Sigmoid colon (tissue), 4 donors: ENCODE measurements around the gene LPCAT4.

Experiments used
- POLR2AphosphoS5 ChIP-seq, 4 donors: sonication (generic); formaldehyde crosslinking; IDR thresholded peaks; one replicate each; pipeline ENCODE4 v1.6.1; 2017; ENCODE audit warnings: antibody characterized with exemption in 4 of 4
- TF ChIP-seq, protein P1 (sequence below), 4 experiments: fragments of 450-650 bp in 3 of 4; fragments of 200-600 bp in 1 of 4; IDR thresholded peaks; one replicate each; pipeline ENCODE4 v1.5.1; 2016 to 2019; ENCODE audit warnings: antibody characterized with exemption in 4 of 4, mild to moderate bottlenecking in 3 of 4, moderate library complexity in 2 of 4

DNA sequence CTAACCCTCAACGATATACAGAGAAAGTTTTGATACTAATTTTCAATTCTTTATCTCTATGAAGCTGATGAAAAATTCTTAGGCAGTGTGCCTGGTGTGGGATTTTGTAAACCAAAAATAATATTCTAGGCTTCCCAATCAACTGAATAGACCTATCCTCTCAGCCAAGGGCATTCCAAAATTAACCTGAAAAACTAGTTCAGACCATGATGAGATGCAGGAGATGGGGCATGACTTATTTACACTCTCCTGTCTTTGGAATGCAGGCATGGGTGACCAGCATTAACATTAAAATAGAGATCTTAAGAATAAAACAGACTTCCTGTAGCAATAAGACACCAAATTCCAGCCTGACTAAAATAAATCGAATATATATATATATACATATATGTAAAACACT lies 7.8 kb upstream of the LPCAT4 start:
- TF ChIP-seq, protein P1, sequence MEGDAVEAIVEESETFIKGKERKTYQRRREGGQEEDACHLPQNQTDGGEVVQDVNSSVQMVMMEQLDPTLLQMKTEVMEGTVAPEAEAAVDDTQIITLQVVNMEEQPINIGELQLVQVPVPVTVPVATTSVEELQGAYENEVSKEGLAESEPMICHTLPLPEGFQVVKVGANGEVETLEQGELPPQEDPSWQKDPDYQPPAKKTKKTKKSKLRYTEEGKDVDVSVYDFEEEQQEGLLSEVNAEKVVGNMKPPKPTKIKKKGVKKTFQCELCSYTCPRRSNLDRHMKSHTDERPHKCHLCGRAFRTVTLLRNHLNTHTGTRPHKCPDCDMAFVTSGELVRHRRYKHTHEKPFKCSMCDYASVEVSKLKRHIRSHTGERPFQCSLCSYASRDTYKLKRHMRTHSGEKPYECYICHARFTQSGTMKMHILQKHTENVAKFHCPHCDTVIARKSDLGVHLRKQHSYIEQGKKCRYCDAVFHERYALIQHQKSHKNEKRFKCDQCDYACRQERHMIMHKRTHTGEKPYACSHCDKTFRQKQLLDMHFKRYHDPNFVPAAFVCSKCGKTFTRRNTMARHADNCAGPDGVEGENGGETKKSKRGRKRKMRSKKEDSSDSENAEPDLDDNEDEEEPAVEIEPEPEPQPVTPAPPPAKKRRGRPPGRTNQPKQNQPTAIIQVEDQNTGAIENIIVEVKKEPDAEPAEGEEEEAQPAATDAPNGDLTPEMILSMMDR (IDR thresholded peaks at IDR 0.05) = no peak
- TF ChIP-seq POLR2AphosphoS5 (IDR thresholded peaks at IDR 0.05) = no peak
